Measurements from ENCODE around the gene ACP1.

Gene ACP1

DNA sequence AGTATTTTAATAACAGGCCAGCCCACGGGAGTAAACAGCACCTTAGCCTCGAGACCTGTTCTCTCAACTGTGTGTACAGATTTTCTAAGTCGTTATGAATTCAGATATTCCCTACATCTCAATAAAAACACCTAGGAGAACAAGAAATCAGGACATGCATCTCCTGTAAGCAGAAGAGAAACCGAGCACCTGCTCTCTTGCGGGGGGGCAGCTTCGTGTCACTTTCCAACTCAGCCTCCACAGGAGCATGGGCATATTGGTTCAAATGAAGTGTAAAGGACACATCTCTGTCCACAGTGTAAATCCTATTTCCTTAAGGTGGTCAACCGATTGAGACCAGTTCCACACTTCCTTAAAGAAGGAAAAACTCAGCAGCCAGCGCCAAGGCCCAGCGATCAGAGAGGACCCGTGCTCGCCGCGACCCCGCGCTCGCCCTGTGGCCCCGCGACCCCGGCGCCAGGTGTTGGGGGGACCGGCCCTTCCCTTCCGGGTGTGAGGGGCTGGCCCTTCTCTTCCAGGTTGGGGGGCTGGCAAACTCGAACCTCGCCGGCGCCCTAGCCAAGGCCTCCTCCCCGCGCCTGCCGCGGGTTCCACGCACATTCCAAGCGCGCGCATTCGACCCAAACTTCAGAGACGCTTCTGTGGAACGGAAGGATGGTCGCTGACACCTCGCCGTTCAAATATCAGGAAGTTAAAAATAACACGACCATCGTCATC lies 1.6 kb upstream of the ACP1 start:
- Mint-ChIP-seq H3K27me3 (ENCODE audit: low read depth) (no peaks in the 10 kb centered on the region), H3K27ac (peak overlapping the region; percentile 31), H3K4me1 (ENCODE audit: low read depth) (peaks cover 20% of the 10 kb centered on the region), H3K4me3 (peak overlapping the region; percentile 42), H3K36me3 (ENCODE audit: low read depth) (peaks cover 6% of the 10 kb centered on the region), H3K9me3 (peaks cover 7% of the 10 kb centered on the region)

DNA sequence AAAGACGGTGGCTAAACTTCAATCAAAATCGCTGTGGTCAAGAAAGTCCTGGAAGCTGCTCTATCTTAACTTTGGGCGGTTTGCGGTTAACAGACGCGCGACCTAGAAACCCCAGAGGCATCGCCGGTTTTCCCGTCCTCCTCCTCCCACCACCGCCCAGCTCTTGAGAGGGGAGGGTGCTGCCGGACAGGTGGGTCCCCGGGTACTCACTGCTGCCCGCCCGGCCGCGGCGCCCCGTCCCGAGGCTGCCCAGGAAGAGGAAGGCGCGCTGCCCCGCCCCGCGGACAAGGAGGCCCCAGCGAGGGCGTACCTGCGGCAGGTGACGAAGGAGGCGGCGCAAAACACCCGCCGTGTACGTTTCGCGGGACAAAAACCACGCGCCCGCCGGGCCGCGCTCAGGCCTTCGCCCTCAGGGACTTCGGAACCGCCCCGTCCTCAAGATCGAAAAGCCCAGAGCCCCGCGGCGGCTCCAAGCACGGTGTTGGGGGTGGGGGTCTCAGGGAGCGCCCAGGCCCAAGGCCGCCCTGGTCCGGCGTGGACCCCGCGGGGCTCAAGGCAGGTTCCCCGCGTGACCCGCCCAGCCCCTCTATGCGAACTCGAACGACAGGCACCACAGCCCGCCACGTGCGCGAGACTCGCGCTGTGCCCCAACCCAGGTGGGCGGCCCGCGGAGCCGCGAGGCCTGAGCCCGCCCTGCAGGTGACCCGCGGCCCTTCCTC lies 814 bp upstream of the ACP1 start, which contains the start of gene SH3YL1:
TSS of gene SH3YL1 (minus strand) at position 259 of the 719 bp plus-strand sequence. CDS start at position 211, 48 bp downstream.
- Mint-ChIP-seq H3K9me3 (peaks cover 2% of the 10 kb centered on the region), H3K4me3 (peak within 1 kb of the TSS; percentile 90), H3K27ac (peak within 1 kb of the TSS; percentile 93), H3K27me3 (ENCODE audit: low read depth) (no peaks in the 10 kb centered on the region), H3K4me1 (ENCODE audit: low read depth) (peaks cover 24% of the 10 kb centered on the region), H3K36me3 (ENCODE audit: low read depth) (peaks cover 2% of the 10 kb centered on the region)

DNA sequence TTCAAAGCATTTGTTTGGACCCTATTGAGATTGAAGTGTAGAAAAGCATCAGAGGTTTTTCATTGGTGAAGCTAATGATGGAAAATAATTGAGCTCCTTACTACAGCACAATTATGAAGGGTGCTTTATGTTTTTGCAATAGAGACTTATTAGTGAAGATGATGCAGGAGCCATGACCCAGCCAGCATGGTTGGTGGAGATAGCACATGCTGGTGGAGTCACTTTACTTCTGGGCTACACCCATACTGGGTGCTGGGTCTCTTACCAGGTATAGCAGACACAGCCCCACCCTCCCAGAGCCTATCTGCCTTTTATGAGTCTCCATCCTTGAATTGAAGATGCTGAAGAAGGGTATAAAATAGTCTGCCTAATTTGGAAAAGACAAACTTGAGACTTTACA lies 3.6 kb downstream of the ACP1 start:
- Mint-ChIP-seq H3K9me3 (no peaks in the 10 kb centered on the region), H3K27me3 (ENCODE audit: low read depth) (no peaks in the 10 kb centered on the region), H3K4me1 (ENCODE audit: low read depth) (peaks cover 43% of the 10 kb centered on the region), H3K36me3 (ENCODE audit: low read depth) (peaks cover 5% of the 10 kb centered on the region), H3K27ac (no peak overlapping the region), H3K4me3 (no peak overlapping the region)

DNA sequence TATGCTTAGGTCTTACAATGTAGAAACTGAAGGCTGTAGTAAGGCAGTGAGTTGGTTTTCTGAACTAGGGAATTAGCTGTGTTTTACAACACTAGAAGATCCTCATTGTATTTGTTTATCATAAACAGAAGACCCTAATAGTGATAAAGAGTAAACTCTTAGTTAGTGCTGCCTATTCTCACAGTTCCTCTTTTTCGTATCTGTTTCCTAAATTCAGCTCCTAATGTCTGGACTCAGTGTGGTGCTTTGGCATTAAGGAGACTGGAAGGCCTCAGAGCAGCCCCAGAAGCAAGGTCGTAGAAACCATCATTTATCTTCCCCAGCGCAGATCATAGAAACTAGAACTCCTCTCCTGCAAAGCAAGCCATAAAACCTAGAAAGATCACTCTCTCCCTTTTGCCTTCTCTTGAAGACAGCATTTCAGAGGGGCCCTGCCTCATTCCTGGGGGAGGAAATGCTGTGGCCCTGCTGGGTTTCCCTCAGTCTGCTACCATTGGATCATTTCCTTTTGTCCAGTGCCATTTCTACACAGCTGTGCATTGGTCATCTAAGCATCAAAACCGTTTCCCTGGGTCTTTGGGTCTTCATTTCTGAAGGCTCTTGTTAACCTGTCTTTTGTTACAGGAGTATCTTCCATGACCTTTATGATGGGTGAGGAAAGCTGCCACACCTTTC lies 4.7 kb downstream of the ACP1 start:
- Mint-ChIP-seq H3K27me3 (ENCODE audit: low read depth) (no peaks in the 10 kb centered on the region), H3K4me3 (no peak overlapping the region), H3K27ac (no peak overlapping the region), H3K9me3 (no peaks in the 10 kb centered on the region), H3K4me1 (ENCODE audit: low read depth) (peaks cover 43% of the 10 kb centered on the region), H3K36me3 (ENCODE audit: low read depth) (peaks cover 6% of the 10 kb centered on the region)

DNA sequence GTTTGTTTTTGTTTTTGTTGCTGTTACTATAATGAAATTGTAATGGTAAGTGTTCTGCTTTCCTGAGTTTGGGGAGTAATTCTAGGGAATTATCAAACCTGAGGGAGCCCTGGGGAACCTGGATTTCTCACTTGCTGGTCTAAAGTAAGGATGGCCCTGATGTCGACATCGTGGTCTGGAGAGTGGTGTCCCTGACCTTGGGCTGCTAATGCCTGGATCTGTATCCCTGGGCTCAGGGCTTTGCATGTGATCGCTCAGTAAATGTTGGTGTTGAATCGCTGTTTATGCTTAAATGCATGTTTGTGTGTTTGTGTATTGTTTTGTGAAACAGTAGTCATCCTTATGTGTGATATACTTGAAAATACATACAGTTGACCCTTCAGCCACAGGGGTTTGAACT lies 6.1 kb downstream of the ACP1 start:
- peaks cover 9% of the 10 kb centered on the region for H3K36me3 Mint-ChIP-seq (ENCODE audit: low read depth)
- H3K27me3 Mint-ChIP-seq (ENCODE audit: low read depth): no peaks in the 10 kb centered on the region
- H3K4me3 Mint-ChIP-seq: no peak overlapping the region
- H3K4me1 Mint-ChIP-seq (ENCODE audit: low read depth): peaks cover 42% of the 10 kb centered on the region
- H3K9me3 Mint-ChIP-seq: no peaks in the 10 kb centered on the region
- H3K27ac Mint-ChIP-seq: no peak overlapping the region

DNA sequence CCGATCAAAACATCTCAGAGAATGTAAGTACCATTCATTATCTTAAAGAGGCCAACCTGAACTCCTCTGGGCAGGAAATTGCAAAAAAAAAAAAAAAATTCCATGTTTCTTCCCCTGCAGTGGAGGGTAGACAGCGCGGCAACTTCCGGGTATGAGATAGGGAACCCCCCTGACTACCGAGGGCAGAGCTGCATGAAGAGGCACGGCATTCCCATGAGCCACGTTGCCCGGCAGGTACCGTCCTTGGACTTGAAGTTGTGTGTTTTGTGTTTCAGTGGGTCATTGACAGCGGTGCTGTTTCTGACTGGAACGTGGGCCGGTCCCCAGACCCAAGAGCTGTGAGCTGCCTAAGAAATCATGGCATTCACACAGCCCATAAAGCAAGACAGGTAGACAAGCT lies 7.2 kb downstream of the ACP1 start:
- Mint-ChIP-seq H3K27me3 (ENCODE audit: low read depth) (no peaks in the 10 kb centered on the region), H3K4me1 (ENCODE audit: low read depth) (peaks cover 36% of the 10 kb centered on the region), H3K9me3 (no peaks in the 10 kb centered on the region), H3K36me3 (ENCODE audit: low read depth) (peaks cover 15% of the 10 kb centered on the region), H3K4me3 (no peak overlapping the region), H3K27ac (no peak overlapping the region)

DNA sequence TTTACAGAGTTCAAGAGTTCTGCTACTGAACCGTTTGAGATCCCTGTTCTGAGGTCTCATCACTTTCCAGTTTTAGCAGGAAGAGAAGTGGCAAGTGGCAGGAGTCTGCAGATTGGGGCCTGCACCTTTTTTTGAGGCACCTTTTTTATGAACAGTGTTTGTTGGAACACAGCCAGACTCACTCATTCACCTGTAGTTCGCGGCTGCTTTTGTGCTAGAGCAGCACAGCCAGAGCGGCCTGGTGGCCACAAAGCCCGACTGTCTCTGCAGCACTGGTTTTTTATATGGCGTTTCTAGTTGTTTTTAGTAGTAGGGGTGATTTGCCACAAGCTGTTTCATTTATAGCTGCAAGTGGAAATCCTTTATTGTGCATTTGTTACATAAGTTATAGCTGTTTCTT lies 8.6 kb downstream of the ACP1 start:
- Mint-ChIP-seq H3K27me3 (ENCODE audit: low read depth) (no peaks in the 10 kb centered on the region), H3K27ac (no peak overlapping the region), H3K9me3 (no peaks in the 10 kb centered on the region), H3K36me3 (ENCODE audit: low read depth) (peaks cover 24% of the 10 kb centered on the region), H3K4me3 (no peak overlapping the region), H3K4me1 (ENCODE audit: low read depth) (peaks cover 26% of the 10 kb centered on the region)

DNA sequence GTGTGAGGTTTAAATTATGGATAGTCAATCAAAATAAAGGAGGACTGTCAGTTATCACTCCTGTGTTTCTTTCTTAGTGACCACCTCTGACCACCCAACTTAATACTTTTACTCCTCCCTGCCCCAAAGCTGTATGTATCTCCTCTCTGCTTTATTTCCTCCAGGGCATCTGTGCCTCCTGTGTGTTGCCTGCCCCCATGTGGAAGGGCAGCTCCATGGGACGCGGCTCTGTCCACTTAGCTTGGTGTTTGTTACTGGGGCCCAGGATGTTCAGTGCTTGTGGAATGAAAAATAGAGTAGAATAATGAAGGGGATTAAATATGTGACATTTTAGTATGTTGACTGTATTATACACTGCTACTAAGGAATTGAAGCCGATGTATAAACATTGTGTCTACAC lies 9.8 kb downstream of the ACP1 start:
- H3K9me3 Mint-ChIP-seq: no peaks in the 10 kb centered on the region
- peaks cover 26% of the 10 kb centered on the region for H3K36me3 Mint-ChIP-seq (ENCODE audit: low read depth)
- no peak overlapping the region for H3K4me3 Mint-ChIP-seq
- H3K27me3 Mint-ChIP-seq (ENCODE audit: low read depth): no peaks in the 10 kb centered on the region
- peaks cover 22% of the 10 kb centered on the region for H3K4me1 Mint-ChIP-seq (ENCODE audit: low read depth)
- no peak overlapping the region for H3K27ac Mint-ChIP-seq

DNA sequence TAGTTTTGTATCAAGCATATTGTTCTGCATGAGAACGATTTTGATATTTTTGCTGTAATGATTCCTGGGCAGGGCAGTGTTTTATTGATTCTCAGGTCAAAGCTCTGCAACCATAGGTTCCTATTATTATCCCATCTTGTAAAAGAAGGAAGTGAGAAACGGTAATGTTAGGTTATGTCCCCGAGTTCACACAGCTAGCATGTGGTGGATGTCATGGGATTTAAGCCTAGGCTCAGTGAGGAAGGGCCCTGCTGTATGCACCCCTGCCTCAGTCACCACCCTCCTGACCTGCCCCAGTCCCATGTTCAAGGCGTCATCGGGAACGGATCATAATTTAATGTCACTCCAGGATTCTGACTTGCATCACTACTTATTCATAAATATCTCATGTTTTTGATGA lies 10.7 kb downstream of the ACP1 start:
- Mint-ChIP-seq H3K27me3 (ENCODE audit: low read depth) (no peaks in the 10 kb centered on the region), H3K4me1 (ENCODE audit: low read depth) (peaks cover 13% of the 10 kb centered on the region), H3K27ac (no peak overlapping the region), H3K9me3 (no peaks in the 10 kb centered on the region), H3K4me3 (no peak overlapping the region), H3K36me3 (ENCODE audit: low read depth) (peaks cover 26% of the 10 kb centered on the region)

DNA sequence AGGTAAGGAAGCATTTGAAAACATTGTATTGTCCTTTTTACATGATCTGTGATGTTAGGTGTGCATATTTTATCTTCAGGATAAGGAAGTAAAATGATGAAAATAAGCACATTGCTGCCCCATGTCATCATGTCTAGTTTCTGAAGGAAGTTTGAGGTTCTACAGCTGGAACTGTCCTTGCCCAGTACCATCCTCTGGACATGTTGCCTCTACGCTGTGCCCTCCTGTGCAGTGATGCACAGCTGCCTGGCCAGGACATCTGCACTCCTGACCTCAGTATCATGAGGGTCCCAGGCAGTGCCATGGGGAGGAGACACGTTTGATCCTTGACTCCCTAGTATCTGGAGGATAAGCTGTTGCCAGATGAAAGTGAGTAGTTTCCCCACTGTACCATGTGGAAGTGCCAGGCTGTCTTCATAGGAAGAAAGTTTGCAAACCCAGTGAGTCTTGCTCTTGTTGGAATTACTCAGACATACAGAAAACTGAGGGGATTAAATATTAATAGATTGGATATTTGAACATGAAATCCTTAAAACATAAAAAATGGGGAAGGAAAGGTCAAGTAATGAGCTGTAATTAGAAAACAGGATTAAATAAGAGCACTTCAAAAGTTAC lies 13.7 kb downstream of the ACP1 start:
- no peaks in the 10 kb centered on the region for H3K27me3 Mint-ChIP-seq (ENCODE audit: low read depth)

DNA sequence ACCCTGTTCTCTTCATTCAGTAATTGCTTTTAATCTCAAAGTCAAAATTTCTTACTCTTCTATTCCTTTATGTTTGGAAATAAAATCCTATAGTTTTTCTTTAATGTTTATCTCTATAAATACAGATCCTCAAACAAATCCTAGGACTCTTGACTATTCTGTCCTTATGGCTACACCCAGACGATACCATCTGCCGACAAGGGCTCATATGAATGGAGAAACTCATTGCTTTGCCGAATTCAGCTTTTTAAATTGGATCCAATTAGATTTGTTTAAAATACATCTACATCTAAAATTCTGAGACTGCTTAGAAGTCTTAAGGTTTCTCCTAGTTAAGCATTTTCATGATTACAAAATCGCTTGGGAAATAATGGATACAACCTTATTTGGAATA lies 14.2 kb downstream of the ACP1 start:
- Mint-ChIP-seq H3K4me3 (no peak overlapping the region), H3K9me3 (no peaks in the 10 kb centered on the region), H3K4me1 (ENCODE audit: low read depth) (peaks cover 2% of the 10 kb centered on the region), H3K36me3 (ENCODE audit: low read depth) (peaks cover 23% of the 10 kb centered on the region), H3K27me3 (ENCODE audit: low read depth) (no peaks in the 10 kb centered on the region), H3K27ac (no peak overlapping the region)

More for the DNA sequence above, 13.7 kb downstream of the ACP1 start:
- peaks cover 23% of the 10 kb centered on the region for H3K36me3 Mint-ChIP-seq (ENCODE audit: low read depth)
- peaks cover 2% of the 10 kb centered on the region for H3K4me1 Mint-ChIP-seq (ENCODE audit: low read depth)
- H3K27ac Mint-ChIP-seq: no peak overlapping the region
- no peak overlapping the region for H3K4me3 Mint-ChIP-seq
- no peaks in the 10 kb centered on the region for H3K9me3 Mint-ChIP-seq

DNA sequence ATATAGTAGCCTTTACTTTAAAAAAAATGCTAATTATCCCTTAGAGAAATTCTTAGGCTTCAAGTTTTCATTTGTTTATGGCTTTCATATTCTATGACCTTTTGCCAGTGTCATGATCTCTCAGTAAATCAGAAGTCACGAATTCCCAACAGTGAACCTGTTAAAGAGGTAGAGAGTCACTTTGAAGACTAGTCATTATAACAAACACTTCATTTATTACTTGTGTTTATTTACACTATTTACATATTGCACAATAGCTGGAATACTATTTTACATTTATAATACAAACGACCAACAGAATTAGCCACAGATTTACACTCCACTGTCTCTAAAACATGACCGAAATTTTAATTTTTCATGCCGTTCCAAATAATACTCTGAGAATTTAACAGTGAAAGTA lies 14.6 kb downstream of the ACP1 start:
- H3K9me3 Mint-ChIP-seq: no peaks in the 10 kb centered on the region
- no peaks in the 10 kb centered on the region for H3K27me3 Mint-ChIP-seq (ENCODE audit: low read depth)
- H3K4me1 Mint-ChIP-seq (ENCODE audit: low read depth): peaks cover 2% of the 10 kb centered on the region
- no peak overlapping the region for H3K4me3 Mint-ChIP-seq
- H3K27ac Mint-ChIP-seq: no peak overlapping the region
- peaks cover 23% of the 10 kb centered on the region for H3K36me3 Mint-ChIP-seq (ENCODE audit: low read depth)

DNA sequence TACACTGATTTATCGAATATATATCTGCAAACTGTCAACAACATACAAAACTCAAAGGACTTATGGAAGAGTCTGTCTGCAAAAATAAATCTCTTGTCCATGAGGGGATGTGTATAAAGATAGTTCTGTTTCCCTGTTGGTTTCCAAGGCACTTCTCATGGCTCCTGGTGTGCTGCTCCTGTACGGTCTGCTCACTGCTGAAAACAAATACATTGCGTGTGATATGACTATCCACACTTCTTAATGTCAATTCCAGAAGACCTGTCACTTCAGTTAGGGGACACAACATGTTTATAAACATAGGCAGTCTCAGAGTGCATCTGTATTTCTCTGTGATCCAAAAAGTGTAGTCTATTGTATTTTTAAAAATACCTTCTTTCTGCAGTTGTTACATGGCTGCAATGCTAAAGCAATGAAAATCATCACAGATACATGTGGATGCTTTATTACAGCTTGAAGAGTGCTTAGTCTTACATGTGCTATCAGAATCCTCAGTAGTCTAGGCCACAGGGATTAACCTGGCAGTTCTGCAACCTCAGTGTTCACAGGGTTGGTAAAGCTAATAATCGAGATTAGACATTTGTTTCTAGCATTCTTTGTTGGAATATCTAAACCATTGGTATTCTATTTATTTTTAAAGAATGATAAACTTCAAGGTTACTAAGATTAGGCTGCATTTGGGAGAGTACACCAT lies 15.4 kb downstream of the ACP1 start:
- H3K4me1 Mint-ChIP-seq (ENCODE audit: low read depth): no peaks in the 10 kb centered on the region
- peaks cover 19% of the 10 kb centered on the region for H3K36me3 Mint-ChIP-seq (ENCODE audit: low read depth)
- H3K27ac Mint-ChIP-seq: no peak overlapping the region
- no peaks in the 10 kb centered on the region for H3K9me3 Mint-ChIP-seq
- H3K27me3 Mint-ChIP-seq (ENCODE audit: low read depth): peaks cover 3% of the 10 kb centered on the region
- no peak overlapping the region for H3K4me3 Mint-ChIP-seq

DNA sequence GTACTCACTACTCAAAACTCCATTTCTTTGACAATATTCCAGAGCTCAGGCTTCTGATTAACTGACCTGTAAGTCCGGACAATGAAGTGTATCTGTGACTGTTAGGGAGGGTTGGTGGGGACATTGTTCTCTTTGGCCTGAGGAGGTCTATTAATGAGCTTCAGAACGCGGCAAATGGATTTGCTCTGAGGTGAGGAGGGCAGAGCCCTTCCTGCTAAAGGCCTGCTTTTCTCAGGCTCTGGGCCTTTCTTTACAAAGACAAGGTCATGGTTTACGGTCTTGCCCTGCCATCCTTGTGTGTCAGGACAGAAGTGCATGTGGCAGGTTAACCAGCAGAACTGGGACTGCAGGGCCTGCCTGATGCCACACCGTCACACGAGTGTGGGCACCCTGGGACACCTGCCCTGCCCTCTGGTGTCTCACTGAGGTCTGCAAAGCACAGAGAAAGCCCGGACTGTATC lies 15.9 kb downstream of the ACP1 start:
- no peak overlapping the region for H3K4me3 Mint-ChIP-seq
- H3K36me3 Mint-ChIP-seq (ENCODE audit: low read depth): peaks cover 19% of the 10 kb centered on the region
- peaks cover 8% of the 10 kb centered on the region for H3K27me3 Mint-ChIP-seq (ENCODE audit: low read depth)
- H3K27ac Mint-ChIP-seq: no peak overlapping the region
- no peaks in the 10 kb centered on the region for H3K9me3 Mint-ChIP-seq
- no peaks in the 10 kb centered on the region for H3K4me1 Mint-ChIP-seq (ENCODE audit: low read depth)

Measured in T-helper 1 cell treated with Interleukin-12 subunit alpha and Interleukin-12 subunit beta and Interleukin-4 antibody, amounts not matched to agents 30 μg/mL and 1 μg/mL, for 36 hours (primary cell).